ENCODE results near the gene FUT1. TPM values are rescaled to one million over a fixed set of nuclear protein-coding genes. Genes with fewer than 3 reads are reported as not detected.
A peak's percentile ranks its signal among the peaks of the same experiment; 100 is the strongest.

The FUT1 gene
- total and polyA plus RNA-seq, 9 of the 15 experiments (the other 6 are each of a cell fraction or from before 2014, with no cell fraction given): 2.3 to 18.5 (median 8.8) TPM

GRCh38 chr19:48756686-48757085 is 4.2 kb upstream of the FUT1 start (continued):
- TF ChIP-seq ELK1 (CRISPR knock-in tag; IDR thresholded peaks at IDR 0.05) (no peak), HES1 (IDR thresholded peaks at IDR 0.05; ENCODE audit: low read depth) (no peak), SLC30A9 (CRISPR knock-in tag; IDR thresholded peaks at IDR 0.05) (no peak), ZNF778 (CRISPR knock-in tag; IDR thresholded peaks at IDR 0.05) (no peak), JUND (IDR thresholded peaks at IDR 0.05; ENCODE audit: borderline replicate concordance, low read depth, low read length) (no peak), JUND (tag; IDR thresholded peaks at IDR 0.05; ENCODE audit: borderline replicate concordance, low read depth, low read length) (no peak)

GRCh38 chr19:48756212-48756611 is 3.8 kb upstream of the FUT1 start:
- Histone ChIP-seq H3K4me1 (replicated peaks in 1 of 2; ENCODE audit: control insufficient read depth in 2 of 2, insufficient read depth in 2 of 2, low read length in 2 of 2) (peaks cover 26 to 61% of the 10 kb centered on the region in 2 experiments), H3K9me1 (ENCODE audit: control insufficient read depth, insufficient read depth, low read length) (no peaks in the 10 kb centered on the region), H3K4me3 (no peak overlapping the region), H2AFZ (ENCODE audit: low read depth, low read length) (no peak overlapping the region), H4K20me1 (replicated peaks; ENCODE audit: control insufficient read depth, insufficient read depth, low read length) (no peaks in the 10 kb centered on the region), H3K4me2 (ENCODE audit: insufficient read depth, low read length) (no peak overlapping the region), H3K79me2 (ENCODE audit: control insufficient read depth, insufficient read depth, low read length) (peaks cover 17% of the 10 kb centered on the region), H3K9ac (ENCODE audit: insufficient read depth in 1 of 2, low read depth in 2 of 2, low read length in 2 of 2) (0 out of 4 replicates have a peak overlapping the region, but pooled peaks of 1 of the 2 experiments have one; percentile 55), H3K27me3 (ENCODE audit: control insufficient read depth in 2 of 2, insufficient read depth in 2 of 2, low read length in 2 of 2) (no peaks in the 10 kb centered on the region), H3K9me3 (replicated peaks; ENCODE audit: control insufficient read depth, insufficient read depth, low read depth, low read length) (no peaks in the 10 kb centered on the region), H3K27ac (ENCODE audit: extremely low read depth, low read depth, low read length) (no peak overlapping the region), H3K36me3 (ENCODE audit: control insufficient read depth, insufficient read depth, low read length) (peaks cover 3% of the 10 kb centered on the region; the same call in 1 of the 3 replicates)
- ATAC-seq (no peak), DNase-seq (ENCODE audit: extremely low read depth in 1 of 4, low spot score in 3 of 4) (no peak), FAIRE-seq (no peak)
- intact Hi-C loops (cut with micrococcal nuclease): no loop called here
- ChIA-PET POLR2A (interaction anchor here (0.6 kb wide), 1 partner anchor 104 kb away, joined by 4 read pairs; no protein-coding TSS in a partner anchor), CTCF (ENCODE audit: low intra/inter-chr PET ratio) (interaction anchor here (0.6 kb wide), 1 partner anchor 216 kb away, joined by 3 read pairs; no protein-coding TSS in a partner anchor)
- 89% methylated on average over 11 of the region's 11 CpGs for WGBS (ENCODE audit: insufficient coverage, low coverage, missing lambda C conversion rate)
- BruUV-seq (replicated peaks): no TSS peak
- TF ChIP-seq E2F4 (CRISPR knock-in tag; IDR thresholded peaks at IDR 0.05; ENCODE audit: low read depth): no peak
- no peak for TF ChIP-seq CREB3L1 (IDR thresholded peaks at IDR 0.05; ENCODE audit: borderline replicate concordance, low read depth)
- TF ChIP-seq CAMTA2 (CRISPR knock-in tag; conservative IDR thresholded peaks at IDR 0.05): no peak
- no peak for TF ChIP-seq ZNF436 (CRISPR knock-in tag; IDR thresholded peaks at IDR 0.05)
- TF ChIP-seq CREM (IDR thresholded peaks at IDR 0.05; ENCODE audit: low read depth): no peak
- in situ Hi-C loops (cut with MboI): no loop called here

All from K562 (cell line).